Ovary (tissue), 9 donors: Measurements from ENCODE around the gene RAP2A. TPM values are rescaled to one million over a fixed set of nuclear protein-coding genes. Genes with fewer than 3 reads are reported as not detected.

ENCODE experiments used
- DNase-seq, 5 donors: peaks; one replicate each; pipeline ENCODE4 v3.0.0-alpha.2; 2019 to 2020
- H3K27ac ChIP-seq, 2 donors: fragments of 200-600 bp; one replicate each; pipeline versions ENCODE4 v1.5.1 to v1.8.0; 2019 to 2022
- H3K27me3 ChIP-seq: fragments of 200-600 bp; one replicate; pipeline ENCODE4 v1.8.0; 2022
- H3K36me3 ChIP-seq: fragments of 200-600 bp; sonication (generic); one replicate; pipeline ENCODE4 v1.5.1; 2019
- H3K4me1 ChIP-seq: one replicate; pipeline ENCODE4 v1.8.1; 2013; ENCODE audit warnings: mild to moderate bottlenecking, moderate library complexity; ENCODE audit not compliant: insufficient read depth
- H3K4me3 ChIP-seq: fragments of 200-600 bp; sonication (generic); one replicate; pipeline ENCODE4 v1.5.1; 2017
- H3K9me3 ChIP-seq, 2 donors: fragments of 200-600 bp in 1 of 2; sonication (generic) in 1 of 2; one replicate each; pipeline versions ENCODE4 v1.5.1 to v1.8.1; 2013 to 2019; ENCODE audit warnings: mild to moderate bottlenecking in 1 of 2, moderate library complexity in 1 of 2
- EP300 ChIP-seq: sonication (generic); formaldehyde crosslinking; IDR thresholded peaks from one replicate; pipeline ENCODE4 v1.6.1; 2017; ENCODE audit warnings: antibody characterized with exemption
- POLR2A ChIP-seq: fragments of 450-650 bp; IDR thresholded peaks from one replicate; pipeline ENCODE4 v1.6.1; 2017; ENCODE audit warnings: antibody characterized with exemption, mild to moderate bottlenecking, moderate library complexity
- WGBS, 3 donors: extraction: QIAGEN DNeasy Blood & Tissue Kit in 1 of 3; methylation state at CpG; one replicate each; pipeline versions ENCODE4 v1.1.5 to v1.1.7; 2013 to 2017; 5-methylcytosine and 5-hydroxymethylcytosine counted together
- intact Hi-C, 4 donors: fragments of 100-400 bp; cut with DNase I; formaldehyde crosslinking; loops; one replicate each; pipeline versions ENCODE4 v1.11.0 to v1.15.1; 2022 to 2023
- polyA plus RNA-seq, 2 donors: library from polyadenylated mRNA; stranded (reverse); fragments of 200-250 nt in 1 of 2; fragments of 350-450 nt in 1 of 2; fragmentation: Illumina TruSeq in 1 of 2; extraction: RNeasy Lipid Tissue Mini Kit (QIAGEN cat#74804) in 1 of 2; gene quantifications; one replicate each; pipeline ENCODE4 v1.2.3, GENCODE V29; 2013 to 2014
- total RNA-seq, 7 donors: library from RNA; depleted of rRNA in 2 of 7; stranded (reverse); fragments of >200 nt in 2 of 7; fragmentation: NEBNext Ultra II Directional in 3 of 7; extraction: Animal tissue kit (Norgen Biotek cat#: 25700) in 3 of 7; gene quantifications; one replicate each; pipeline versions ENCODE4 v1.1.0 to v1.2.4, GENCODE V29; 2016 to 2023
- TF ChIP-seq, protein P1 (sequence below), 3 donors: fragments of 450-650 bp in 2 of 3; fragments of 200-600 bp in 1 of 3; IDR thresholded peaks; one replicate each; pipeline versions ENCODE4 v1.5.1 to v1.8.0; 2016 to 2022; ENCODE audit warnings: antibody characterized with exemption in 3 of 3, mild to moderate bottlenecking in 1 of 3
- donor health status: DM: no; HTN: no; CAD: no; lungs with moderate emphysema.
- donor health status: DM: no; HTN: no; CAD: no.
- donor health status: Bipolar disorder and iron deficiency.
- donor health status: DM: yes; HTN: yes; CAD: no.
- donor health status: DM: no; HTN: no; CAD: no.
- donor health status: DM: yes; HTN: yes; CAD: no.

Gene RAP2A
- total and polyA plus RNA-seq, 9 donors: 6.6 to 23.1 (median 13.6) TPM

DNA sequence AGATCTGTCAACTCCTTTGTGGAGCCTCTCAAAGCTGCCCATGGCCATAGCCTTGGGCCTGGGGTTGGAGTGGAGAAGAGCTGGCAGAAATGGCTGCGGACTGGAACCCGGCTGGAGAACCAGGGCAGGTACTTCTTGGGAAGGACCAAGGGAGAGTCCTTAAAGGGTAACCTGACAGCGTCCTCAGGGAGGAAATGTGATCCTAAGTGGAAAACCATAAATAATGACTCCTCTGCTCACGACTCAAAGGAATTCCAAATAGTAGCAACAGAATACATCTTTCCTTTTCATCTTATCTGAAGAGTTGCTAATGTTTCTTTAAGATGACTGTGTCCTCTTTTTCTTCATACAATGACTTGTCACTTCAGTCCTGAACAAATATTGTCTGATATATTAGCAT, 41.0 kb downstream of the RAP2A start:
- no peaks in the 10 kb centered on the region for H3K9me3 ChIP-seq
- H3K36me3 ChIP-seq: no peaks in the 10 kb centered on the region
- H3K4me3 ChIP-seq: no peak overlapping the region
- intact Hi-C loops: no loop called here
- no peak overlapping the region for H3K27ac ChIP-seq
- no peaks in the 10 kb centered on the region for H3K27me3 ChIP-seq
- H3K4me1 ChIP-seq: peaks cover 4% of the 10 kb centered on the region
- WGBS, 3 donors: 41 to 48% (median 44%) methylated on average over 4 of the region's 4 CpGs
- no peak for DNase-seq
- TF ChIP-seq POLR2A (no peak), EP300 (no peak)
- TF ChIP-seq, protein P1, sequence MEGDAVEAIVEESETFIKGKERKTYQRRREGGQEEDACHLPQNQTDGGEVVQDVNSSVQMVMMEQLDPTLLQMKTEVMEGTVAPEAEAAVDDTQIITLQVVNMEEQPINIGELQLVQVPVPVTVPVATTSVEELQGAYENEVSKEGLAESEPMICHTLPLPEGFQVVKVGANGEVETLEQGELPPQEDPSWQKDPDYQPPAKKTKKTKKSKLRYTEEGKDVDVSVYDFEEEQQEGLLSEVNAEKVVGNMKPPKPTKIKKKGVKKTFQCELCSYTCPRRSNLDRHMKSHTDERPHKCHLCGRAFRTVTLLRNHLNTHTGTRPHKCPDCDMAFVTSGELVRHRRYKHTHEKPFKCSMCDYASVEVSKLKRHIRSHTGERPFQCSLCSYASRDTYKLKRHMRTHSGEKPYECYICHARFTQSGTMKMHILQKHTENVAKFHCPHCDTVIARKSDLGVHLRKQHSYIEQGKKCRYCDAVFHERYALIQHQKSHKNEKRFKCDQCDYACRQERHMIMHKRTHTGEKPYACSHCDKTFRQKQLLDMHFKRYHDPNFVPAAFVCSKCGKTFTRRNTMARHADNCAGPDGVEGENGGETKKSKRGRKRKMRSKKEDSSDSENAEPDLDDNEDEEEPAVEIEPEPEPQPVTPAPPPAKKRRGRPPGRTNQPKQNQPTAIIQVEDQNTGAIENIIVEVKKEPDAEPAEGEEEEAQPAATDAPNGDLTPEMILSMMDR (IDR thresholded peaks at IDR 0.05): no peak

DNA sequence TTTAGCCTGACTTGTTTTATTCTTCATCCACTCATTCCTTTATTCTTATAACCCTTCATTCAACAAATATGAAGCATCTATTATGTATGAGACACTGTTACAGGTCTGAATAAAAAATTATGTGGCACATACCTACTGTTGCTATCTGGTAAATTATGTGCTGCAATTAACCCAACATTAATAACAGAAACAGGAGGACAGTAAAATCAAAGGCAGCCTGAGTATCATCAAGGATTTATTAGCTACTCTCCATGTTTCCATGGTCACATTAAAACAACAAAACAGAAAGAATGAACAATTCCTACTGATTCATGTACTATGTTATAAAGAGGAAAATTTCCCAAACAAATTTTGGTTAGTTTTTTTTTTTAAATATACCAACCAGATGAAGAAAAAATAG, 43.9 kb downstream of the RAP2A start:
- intact Hi-C loops: no loop called here
- H3K4me1 ChIP-seq: peaks cover 4% of the 10 kb centered on the region
- no peak for DNase-seq
- no peaks in the 10 kb centered on the region for H3K9me3 ChIP-seq
- H3K4me3 ChIP-seq: no peak overlapping the region
- TF ChIP-seq EP300 (no peak), POLR2A (no peak)
- TF ChIP-seq, protein P1 (IDR thresholded peaks at IDR 0.05): no peak
- H3K27me3 ChIP-seq: no peaks in the 10 kb centered on the region
- H3K36me3 ChIP-seq: no peaks in the 10 kb centered on the region
- no peak overlapping the region for H3K27ac ChIP-seq

DNA sequence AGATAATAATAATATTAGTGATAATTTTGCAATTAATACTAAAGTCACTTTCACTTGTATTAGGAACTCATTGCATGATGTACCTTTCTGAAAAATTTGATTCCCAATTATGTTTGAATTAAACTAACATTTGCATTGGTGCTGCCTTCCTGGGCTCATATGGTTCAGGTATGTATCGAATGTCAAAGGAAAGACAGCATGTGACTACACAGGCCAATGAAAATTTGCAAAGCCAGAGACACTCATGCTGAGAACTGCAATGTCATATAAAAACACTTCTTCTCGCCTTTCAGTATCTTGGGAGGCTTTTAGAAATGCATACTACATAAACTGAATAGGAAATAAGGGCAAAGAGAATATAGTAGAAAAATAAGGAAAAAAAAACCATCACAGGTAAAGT, 44.3 kb downstream of the RAP2A start:
- intact Hi-C loops: no loop called here

DNA sequence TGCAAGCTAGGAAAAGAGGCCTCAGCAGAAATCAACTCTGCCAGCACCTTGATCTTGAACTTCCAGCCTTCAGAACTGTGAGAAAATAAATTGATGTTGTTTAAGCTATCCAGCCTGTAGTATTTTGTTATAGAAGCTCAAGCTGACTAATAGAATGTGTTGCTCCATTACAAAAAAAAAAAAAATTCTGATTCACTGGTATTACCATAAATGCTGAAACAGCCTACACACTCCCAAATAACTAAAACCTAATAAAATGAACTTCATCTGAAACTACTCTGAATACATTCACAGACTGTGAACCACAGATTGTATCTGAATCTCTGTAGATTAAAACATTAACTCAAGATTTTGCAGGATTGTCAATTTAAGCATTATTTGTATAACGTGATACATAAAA, 49.5 kb downstream of the RAP2A start:
- Histone ChIP-seq H3K27ac (no peak overlapping the region), H3K27me3 (no peaks in the 10 kb centered on the region), H3K4me3 (no peak overlapping the region), H3K9me3 (no peaks in the 10 kb centered on the region), H3K36me3 (no peaks in the 10 kb centered on the region), H3K4me1 (no peaks in the 10 kb centered on the region)
- DNase-seq: no peak
- 93 to 95% (median 94%) methylated on average over 1 of the region's 1 CpG for WGBS, 3 donors
- no peak for TF ChIP-seq EP300
- intact Hi-C loops: no loop called here

More for the DNA sequence above, 44.3 kb downstream of the RAP2A start:
- no peaks in the 10 kb centered on the region for H3K9me3 ChIP-seq
- 90 to 94% (median 92%) methylated on average over 2 of the region's 2 CpGs for WGBS, 3 donors
- H3K4me1 ChIP-seq: peaks cover 4% of the 10 kb centered on the region
- H3K27me3 ChIP-seq: no peaks in the 10 kb centered on the region
- DNase-seq: no peak
- no peak overlapping the region for H3K27ac ChIP-seq
- H3K36me3 ChIP-seq: no peaks in the 10 kb centered on the region
- TF ChIP-seq EP300: no peak
- no peak for TF ChIP-seq POLR2A
- TF ChIP-seq, protein P1 (IDR thresholded peaks at IDR 0.05): no peak
- H3K4me3 ChIP-seq: no peak overlapping the region

DNA sequence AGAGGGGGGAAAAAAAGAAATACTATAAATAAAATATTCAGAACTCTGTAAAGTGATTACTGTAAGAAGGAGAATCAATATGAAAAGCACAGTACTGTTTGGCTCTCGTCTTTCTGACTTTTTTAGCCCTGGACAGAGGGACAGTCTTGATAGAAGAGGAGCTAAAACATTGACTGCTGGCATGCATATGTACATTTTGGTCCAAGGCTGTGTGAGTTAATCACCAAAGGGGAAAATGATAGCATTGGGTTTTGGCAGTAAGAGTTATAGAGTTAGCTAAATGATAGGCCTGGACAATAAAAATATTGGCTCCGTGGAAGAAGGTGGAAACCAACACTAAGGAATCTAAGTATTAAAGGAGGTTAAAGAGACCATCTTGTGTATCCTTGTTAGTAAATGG, 50.3 kb downstream of the RAP2A start:
- Histone ChIP-seq H3K27ac (no peak overlapping the region), H3K36me3 (no peaks in the 10 kb centered on the region), H3K9me3 (no peaks in the 10 kb centered on the region), H3K4me3 (no peak overlapping the region), H3K4me1 (no peaks in the 10 kb centered on the region), H3K27me3 (no peaks in the 10 kb centered on the region)
- WGBS, 3 donors: 33 to 43% (median 37%) methylated on average over 2 of the region's 2 CpGs
- intact Hi-C loops: no loop called here
- DNase-seq: no peak
- TF ChIP-seq EP300: no peak
- no peak for TF ChIP-seq POLR2A
- TF ChIP-seq, protein P1 (IDR thresholded peaks at IDR 0.05): no peak
